ENCODE results near the gene EPHB2.

The EPHB2 gene

GRCh38 chr1:22827666-22828483 is 117.2 kb downstream of the EPHB2 start:
- H3K9me3 ChIP-seq (ENCODE audit: control insufficient read depth, insufficient read depth, low read depth, low read length), result no peaks in the 10 kb centered on the region
- no peak overlapping the region for H3K4me3 ChIP-seq (ENCODE audit: low read depth, low read length)
- POLR2A ChIA-PET, result no interaction called here
- H3K4me1 ChIP-seq (ENCODE audit: control insufficient read depth, insufficient read depth, low read length), result no peaks in the 10 kb centered on the region
- H3K36me3 ChIP-seq (ENCODE audit: control insufficient read depth in 2 of 2, insufficient read depth in 1 of 2, low read length in 2 of 2), result no peaks in the 10 kb centered on the region
- TF ChIP-seq ZNF624 (tag by site-specific recombination; IDR thresholded peaks at IDR 0.05) (no peak), ZBTB6 (tag by site-specific recombination; IDR thresholded peaks at IDR 0.05) (no peak)
- no peak overlapping the region for H3K27ac ChIP-seq (ENCODE audit: extremely low read depth, low read depth, low read length)
- CTCF ChIA-PET, result interaction anchor here (0.9 kb wide), 1 partner anchor 136 kb away, joined by 4 read pairs; no protein-coding TSS in a partner anchor

GRCh38 chr1:22828484-22829308 is 118.1 kb downstream of the EPHB2 start:
- Histone ChIP-seq H3K4me3 (ENCODE audit: low read depth, low read length) (no peak overlapping the region), H3K27ac (ENCODE audit: extremely low read depth, low read depth, low read length) (no peak overlapping the region), H3K4me1 (ENCODE audit: control insufficient read depth, insufficient read depth, low read length) (no peaks in the 10 kb centered on the region), H3K36me3 (ENCODE audit: control insufficient read depth in 2 of 2, insufficient read depth in 1 of 2, low read length in 2 of 2) (no peaks in the 10 kb centered on the region), H3K9me3 (ENCODE audit: control insufficient read depth, insufficient read depth, low read depth, low read length) (no peaks in the 10 kb centered on the region)
- POLR2A ChIA-PET, result no interaction called here
- CTCF ChIA-PET, result interaction anchor here (0.9 kb wide), 1 partner anchor 135 kb away, joined by 4 read pairs; no protein-coding TSS in a partner anchor
- TF ChIP-seq IKZF3 (tag by site-specific recombination; IDR thresholded peaks at IDR 0.05) (no peak), ZNF280C (tag by site-specific recombination; IDR thresholded peaks at IDR 0.05) (no peak), ZBTB17 (tag by site-specific recombination; IDR thresholded peaks at IDR 0.05) (no peak), ZNF518A (tag by site-specific recombination; conservative IDR thresholded peaks at IDR 0.05; ENCODE audit: low read depth) (no peak), GLI2 (tag by site-specific recombination; IDR thresholded peaks at IDR 0.05; ENCODE audit: borderline replicate concordance, low read depth) (no peak), ZNF645 (tag by site-specific recombination; IDR thresholded peaks at IDR 0.05) (no peak), KLF10 (tag by site-specific recombination; IDR thresholded peaks at IDR 0.05) (no peak), ZNF560 (tag by site-specific recombination; IDR thresholded peaks at IDR 0.05; ENCODE audit: borderline replicate concordance) (no peak), KLF16 (tag by site-specific recombination; IDR thresholded peaks at IDR 0.05) (no peak), ZNF626 (tag by site-specific recombination; IDR thresholded peaks at IDR 0.05) (no peak), ZNF785 (tag by site-specific recombination; IDR thresholded peaks at IDR 0.05) (no peak), HOXC10 (CRISPR knock-in tag; IDR thresholded peaks at IDR 0.05) (no peak), EGR2 (tag by site-specific recombination; IDR thresholded peaks at IDR 0.05; ENCODE audit: low read depth) (peak; percentile 45; the same call in 1 of the 2 replicates), ZNF777 (tag by site-specific recombination; IDR thresholded peaks at IDR 0.05; ENCODE audit: borderline replicate concordance) (no peak), ZFHX2 (tag by site-specific recombination; conservative IDR thresholded peaks at IDR 0.05) (peak; percentile 58; the same call in 1 of the 2 replicates), ZNF202 (tag by site-specific recombination; IDR thresholded peaks at IDR 0.05; ENCODE audit: borderline replicate concordance) (no peak), ZNF830 (tag by site-specific recombination; IDR thresholded peaks at IDR 0.05; ENCODE audit: low read depth) (no peak)

Data from HEK293 (cell line).